Heart left ventricle (tissue), 16 donors: Measurements from ENCODE around the gene TNS1. TPM values are rescaled to one million over a fixed set of nuclear protein-coding genes. Genes with fewer than 3 reads are reported as not detected.
A peak's percentile ranks its signal among the peaks of the same experiment; 100 is the strongest.

ENCODE experiments used
- ATAC-seq, 4 donors: fragments of 200-7000 bp; cut with Tn5 transposase; one replicate each; pipeline ENCODE4 v1.9.1; 2020 to 2022; ENCODE audit warnings: moderate library complexity in 4 of 4, mild to moderate bottlenecking in 3 of 4, moderate number of reproducible peaks in 1 of 4
- DNase-seq, 5 donors: peaks; one replicate each; pipeline ENCODE4 v3.0.0-alpha.2; 2020
- H3K27ac ChIP-seq, 12 donors: fragments of 200-600 bp; sonication (generic) in 4 of 12; one replicate each; pipeline versions ENCODE4 v1.5.0 to v1.8.0; 2016 to 2022; ENCODE audit warnings: mild to moderate bottlenecking in 2 of 12
- H3K27me3 ChIP-seq, 9 donors: fragments of 200-600 bp; sonication (generic) in 2 of 9; one replicate each; pipeline versions ENCODE4 v1.5.1 to v1.8.0; 2016 to 2022; ENCODE audit warnings: mild to moderate bottlenecking in 3 of 9
- H3K36me3 ChIP-seq, 9 donors: fragments of 200-600 bp; sonication (generic) in 2 of 9; one replicate each; pipeline versions ENCODE4 v1.5.0 to v1.8.0; 2018 to 2022; ENCODE audit warnings: mild to moderate bottlenecking in 2 of 9
- H3K4me1 ChIP-seq, 12 donors: fragments of 200-600 bp; sonication (generic) in 4 of 12; one replicate each; pipeline versions ENCODE4 v1.5.0 to v1.8.0; 2016 to 2022; ENCODE audit warnings: mild to moderate bottlenecking in 3 of 12
- H3K4me3 ChIP-seq, 12 donors: fragments of 200-600 bp; sonication (generic) in 4 of 12; one replicate each; pipeline versions ENCODE4 v1.5.0 to v1.8.0; 2017 to 2022; ENCODE audit warnings: mild to moderate bottlenecking in 9 of 12, moderate library complexity in 4 of 12
- H3K9me3 ChIP-seq, 12 donors: fragments of 200-600 bp; sonication (generic) in 4 of 12; one replicate each; pipeline versions ENCODE4 v1.5.0 to v1.8.0; 2016 to 2022; ENCODE audit warnings: mild to moderate bottlenecking in 1 of 12
- POLR2A ChIP-seq, 2 donors: fragments of 450-650 bp; IDR thresholded peaks; one replicate each; pipeline ENCODE4 v1.6.1; 2017; ENCODE audit warnings: antibody characterized with exemption in 2 of 2, mild to moderate bottlenecking in 2 of 2, moderate library complexity in 2 of 2
- WGBS, 4 donors: extraction: QIAGEN DNeasy Blood & Tissue Kit in 2 of 4; methylation state at CpG; one replicate each; pipeline versions ENCODE4 v1.1.5 to v1.1.7; 2013 to 2018; 5-methylcytosine and 5-hydroxymethylcytosine counted together
- intact Hi-C, 10 donors: fragments of 100-400 bp; cut with DNase I; formaldehyde crosslinking; loops; one replicate each; pipeline versions ENCODE4 v1.11.1 to v1.14.2; 2022
- polyA plus RNA-seq, 2 donors: library from polyadenylated mRNA; stranded (reverse); fragments of 200-250 nt; gene quantifications; one replicate each; pipeline ENCODE4 v1.2.3, GENCODE V29; 2013
- total RNA-seq, 9 donors: library from RNA; depleted of rRNA in 2 of 9; stranded (reverse); fragments of >200 nt in 2 of 9; fragmentation: NEBNext Ultra II Directional in 3 of 9; extraction: Animal tissue kit (Norgen Biotek cat#: 25700) in 3 of 9; gene quantifications; one replicate each; pipeline versions ENCODE4 v1.1.0 to v1.2.4, GENCODE V29; 2016 to 2023
- TF ChIP-seq, protein P1 (sequence below), 12 donors: fragments of 200-600 bp; sonication (generic) in 4 of 12; IDR thresholded peaks; one replicate each; pipeline versions ENCODE4 v1.5.0 to v1.8.0; 2018 to 2022; ENCODE audit warnings: antibody characterized with exemption in 12 of 12, mild to moderate bottlenecking in 5 of 12
- donor health status: ischemic (EF 13 %, LVEDD 7.1; RV severe dilation, severe dysfunction).
- donor health status: healthy with polysubstance abuse.
- donor health status: DM: no; HTN: yes; CAD: no.
- donor health status: DM: no; HTN: no; CAD: no.
- donor health status: ischemic (EF 25% LVEDD 6.9; RV normal size, moderate dysfunction).
- donor health status: ischemic (EF 25% LVEDD 5.7; RV mildly dilated, moderate dysfunction).
- donor health status: healthy.
- donor health status: DM: yes; HTN: yes; CAD: no.
- donor health status: ischemic (EF 35%, LVEDD 5.7; RV mildly dilated, moderate dysfunction).
- donor health status: nonischemic (EF 11% LVEDD 7.7; RV severe dilation, severe dysfunction).
- donor health status: DM: yes; HTN: yes; CAD: no.
- donor health status: PGD.
- donor health status: ischemic (EF 29% LVEDD 5.4; RV normal size, mild dysfunction).
- donor health status: nonischemic (EF 23%, LVEDD 6.1; RV moderate dilation, normal function).

Gene TNS1
- total and polyA plus RNA-seq, 11 donors = 243 to 899 (median 669) TPM

- ATAC-seq (no peak), DNase-seq (peak in 2 of 5 donors; percentile 16 to 17)
- intact Hi-C loops = loop anchor here in 9 of 10 donors (2.0 to 10.0 kb wide), 7 partner anchors 35 to 101 kb away; no protein-coding TSS in a partner anchor
- Histone ChIP-seq H3K27ac (peak overlapping the region in 9 of 12 donors; percentile 49 to 86 (median 83)), H3K4me1 (peaks cover 4 to 50% (median 32%) of the 10 kb centered on the region in 12 donors), H3K27me3 (no peaks in the 10 kb centered on the region), H3K4me3 (no peak overlapping the region), H3K9me3 (no peaks in the 10 kb centered on the region), H3K36me3 (peaks cover 0 to 16% (median 0%) of the 10 kb centered on the region in 9 donors)
- TF ChIP-seq, protein P1, sequence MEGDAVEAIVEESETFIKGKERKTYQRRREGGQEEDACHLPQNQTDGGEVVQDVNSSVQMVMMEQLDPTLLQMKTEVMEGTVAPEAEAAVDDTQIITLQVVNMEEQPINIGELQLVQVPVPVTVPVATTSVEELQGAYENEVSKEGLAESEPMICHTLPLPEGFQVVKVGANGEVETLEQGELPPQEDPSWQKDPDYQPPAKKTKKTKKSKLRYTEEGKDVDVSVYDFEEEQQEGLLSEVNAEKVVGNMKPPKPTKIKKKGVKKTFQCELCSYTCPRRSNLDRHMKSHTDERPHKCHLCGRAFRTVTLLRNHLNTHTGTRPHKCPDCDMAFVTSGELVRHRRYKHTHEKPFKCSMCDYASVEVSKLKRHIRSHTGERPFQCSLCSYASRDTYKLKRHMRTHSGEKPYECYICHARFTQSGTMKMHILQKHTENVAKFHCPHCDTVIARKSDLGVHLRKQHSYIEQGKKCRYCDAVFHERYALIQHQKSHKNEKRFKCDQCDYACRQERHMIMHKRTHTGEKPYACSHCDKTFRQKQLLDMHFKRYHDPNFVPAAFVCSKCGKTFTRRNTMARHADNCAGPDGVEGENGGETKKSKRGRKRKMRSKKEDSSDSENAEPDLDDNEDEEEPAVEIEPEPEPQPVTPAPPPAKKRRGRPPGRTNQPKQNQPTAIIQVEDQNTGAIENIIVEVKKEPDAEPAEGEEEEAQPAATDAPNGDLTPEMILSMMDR (IDR thresholded peaks at IDR 0.05) = no peak
- TF ChIP-seq POLR2A (IDR thresholded peaks at IDR 0.05) = no peak
- WGBS, 4 donors = 93 to 99% (median 97%) methylated on average over 3 to 4 of the region's 4 CpGs
These were observed 15.4 kb downstream of the TNS1 start for GRCh38 chr2:217987391-217987790.

GRCh38 chr2:217986256-217986961 is 16.4 kb downstream of the TNS1 start:
- WGBS, 4 donors = 87 to 94% (median 90%) methylated on average over 15 to 16 of the region's 16 CpGs
- no peak for ATAC-seq
- H3K36me3 ChIP-seq = peaks cover 0 to 16% (median 0%) of the 10 kb centered on the region in 9 donors
- H3K27ac ChIP-seq = peak overlapping the region in 1 of 12 donors; percentile 15
- TF ChIP-seq, protein P1 (IDR thresholded peaks at IDR 0.05) = no peak
- TF ChIP-seq POLR2A (IDR thresholded peaks at IDR 0.05) = no peak
- peak in 2 of 5 donors; percentile 21 to 36 for DNase-seq
- H3K9me3 ChIP-seq = no peaks in the 10 kb centered on the region
- peaks cover 4 to 57% (median 39%) of the 10 kb centered on the region in 12 donors for H3K4me1 ChIP-seq
- intact Hi-C loops = loop anchor here in 9 of 10 donors (2.0 to 10.0 kb wide), 7 partner anchors 34 to 100 kb away; no protein-coding TSS in a partner anchor
- no peaks in the 10 kb centered on the region for H3K27me3 ChIP-seq
- no peak overlapping the region for H3K4me3 ChIP-seq

GRCh38 chr2:217983276-217984233 is 19.2 kb downstream of the TNS1 start:
- no peaks in the 10 kb centered on the region for H3K9me3 ChIP-seq
- DNase-seq (peak in 4 of 5 donors; percentile 43 to 66 (median 48)), ATAC-seq (peak in 2 of 4 donors; percentile 2 to 47)
- no peaks in the 10 kb centered on the region for H3K27me3 ChIP-seq
- H3K36me3 ChIP-seq = peaks cover 0 to 16% (median 0%) of the 10 kb centered on the region in 9 donors
- H3K4me3 ChIP-seq = no peak overlapping the region
- WGBS, 4 donors = 54 to 75% (median 67%) methylated on average over 17 to 20 of the region's 20 CpGs
- H3K4me1 ChIP-seq = peaks cover 12 to 77% (median 59%) of the 10 kb centered on the region in 12 donors
- intact Hi-C loops = loop anchor here in 3 of 10 donors (5.0 to 10.0 kb wide), 2 partner anchors 41 to 49 kb away; no protein-coding TSS in a partner anchor
- H3K27ac ChIP-seq = peak overlapping the region; percentile 23 to 74 (median 64)
- TF ChIP-seq, protein P1 (IDR thresholded peaks at IDR 0.05) = no peak
- TF ChIP-seq POLR2A (IDR thresholded peaks at IDR 0.05) = no peak
